ENCODE data around the gene DPEP2. TPM values are rescaled to one million over a fixed set of nuclear protein-coding genes. Genes with fewer than 3 reads are reported as not detected.
A peak's percentile ranks its signal among the peaks of the same experiment; 100 is the strongest.
"Not testable (repeated sequence)": the region's sequence is repeated elsewhere in the genome, so short reads cannot be mapped to it uniquely, and the experiment has no call there.

Gene DPEP2
- total RNA-seq, 1 donor, result under 0.01 TPM

DNA sequence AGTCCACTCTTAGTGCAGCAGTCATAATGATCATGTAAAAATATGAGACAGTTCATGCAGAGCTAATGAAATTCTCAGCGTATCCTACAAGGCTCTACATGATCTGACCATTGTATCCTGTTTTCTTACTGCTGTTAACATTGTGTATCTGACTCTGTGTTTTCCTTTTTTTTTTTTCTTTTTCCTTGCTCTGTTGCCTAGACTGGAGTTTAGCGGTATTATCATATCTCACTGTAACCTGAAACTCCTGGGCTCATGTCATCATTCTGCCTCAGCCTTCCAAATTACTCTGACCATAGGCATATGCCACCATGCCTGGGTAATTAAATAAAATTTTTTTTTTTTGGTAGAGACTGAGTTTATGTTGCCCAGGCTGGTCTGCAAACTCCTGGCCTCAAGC lies 35.9 kb upstream of the DPEP2 start:
- DNase-seq (ENCODE audit: low read depth), result no peak
- no peak overlapping the region for H3K4me3 ChIP-seq (ENCODE audit: low read depth, low read length)
- TF ChIP-seq, protein P1, sequence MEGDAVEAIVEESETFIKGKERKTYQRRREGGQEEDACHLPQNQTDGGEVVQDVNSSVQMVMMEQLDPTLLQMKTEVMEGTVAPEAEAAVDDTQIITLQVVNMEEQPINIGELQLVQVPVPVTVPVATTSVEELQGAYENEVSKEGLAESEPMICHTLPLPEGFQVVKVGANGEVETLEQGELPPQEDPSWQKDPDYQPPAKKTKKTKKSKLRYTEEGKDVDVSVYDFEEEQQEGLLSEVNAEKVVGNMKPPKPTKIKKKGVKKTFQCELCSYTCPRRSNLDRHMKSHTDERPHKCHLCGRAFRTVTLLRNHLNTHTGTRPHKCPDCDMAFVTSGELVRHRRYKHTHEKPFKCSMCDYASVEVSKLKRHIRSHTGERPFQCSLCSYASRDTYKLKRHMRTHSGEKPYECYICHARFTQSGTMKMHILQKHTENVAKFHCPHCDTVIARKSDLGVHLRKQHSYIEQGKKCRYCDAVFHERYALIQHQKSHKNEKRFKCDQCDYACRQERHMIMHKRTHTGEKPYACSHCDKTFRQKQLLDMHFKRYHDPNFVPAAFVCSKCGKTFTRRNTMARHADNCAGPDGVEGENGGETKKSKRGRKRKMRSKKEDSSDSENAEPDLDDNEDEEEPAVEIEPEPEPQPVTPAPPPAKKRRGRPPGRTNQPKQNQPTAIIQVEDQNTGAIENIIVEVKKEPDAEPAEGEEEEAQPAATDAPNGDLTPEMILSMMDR (IDR thresholded peaks at IDR 0.05; ENCODE audit: insufficient read depth, low read depth, low read length), result no peak

DNA sequence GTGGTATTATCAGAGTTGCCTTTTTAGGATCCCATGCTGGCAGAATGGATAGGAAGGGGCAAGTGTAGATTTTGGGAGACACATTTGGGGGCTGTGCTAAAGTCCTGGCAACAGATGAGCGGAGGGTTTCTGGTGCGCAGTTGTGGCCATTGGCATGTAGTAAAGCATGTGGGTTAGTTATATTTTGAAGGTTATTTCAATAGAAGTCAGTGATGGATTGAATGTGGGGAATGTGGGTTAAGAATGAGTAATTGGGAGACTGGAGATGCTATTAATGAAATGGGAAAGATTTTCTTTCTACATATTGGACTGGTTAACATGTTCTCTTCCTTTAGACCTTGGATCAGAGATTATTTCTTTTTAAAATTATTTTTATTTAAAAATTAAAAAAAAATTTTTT lies 33.8 kb upstream of the DPEP2 start:
- H3K4me3 ChIP-seq (ENCODE audit: low read depth, low read length), result no peak overlapping the region
- TF ChIP-seq, protein P1 (IDR thresholded peaks at IDR 0.05; ENCODE audit: insufficient read depth, low read depth, low read length), result no peak
- no peak for DNase-seq (ENCODE audit: low read depth)

DNA sequence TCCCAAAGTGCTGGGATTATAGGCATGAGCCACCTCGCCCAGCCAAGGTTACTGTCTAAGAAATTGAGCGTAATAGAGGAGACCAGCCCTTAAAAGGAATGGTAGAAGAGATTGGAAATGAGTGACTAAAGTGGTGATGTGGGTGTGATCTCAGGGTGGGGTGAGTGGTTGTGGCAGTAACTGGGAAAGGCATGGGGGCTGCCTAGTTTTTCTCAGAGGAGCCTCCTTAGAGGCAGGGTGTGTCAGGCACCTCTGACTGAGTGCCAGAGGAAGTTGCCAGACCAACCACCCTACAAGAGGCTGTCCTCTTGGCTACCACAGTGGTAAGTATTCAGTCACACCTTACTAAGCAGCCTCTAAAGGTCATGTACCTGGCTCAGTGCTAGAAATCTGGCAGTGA lies 32.7 kb upstream of the DPEP2 start:
- TF ChIP-seq, protein P1 (IDR thresholded peaks at IDR 0.05; ENCODE audit: insufficient read depth, low read depth, low read length), result no peak
- H3K4me3 ChIP-seq (ENCODE audit: low read depth, low read length), result no peak overlapping the region
- DNase-seq (ENCODE audit: low read depth), result no peak

DNA sequence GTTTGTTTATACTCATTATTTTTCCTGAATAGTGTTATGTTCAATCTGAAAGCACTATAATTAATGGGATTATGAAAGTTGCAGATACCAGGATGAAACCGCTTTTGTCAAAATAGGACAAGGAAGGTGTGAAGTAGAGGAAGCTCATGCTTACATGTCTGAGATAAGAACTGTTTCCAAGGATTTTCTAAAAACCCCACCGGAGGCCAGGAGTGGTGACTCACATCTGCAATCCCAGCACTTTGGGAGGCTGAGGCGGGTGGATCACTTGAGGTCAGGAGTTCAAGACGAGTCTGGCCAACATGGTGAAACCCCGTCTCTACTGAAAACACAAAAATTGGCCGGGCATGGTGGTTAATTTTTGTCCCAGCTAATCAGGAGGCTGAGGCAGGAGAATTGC lies 30.8 kb upstream of the DPEP2 start:
- H3K4me3 ChIP-seq (ENCODE audit: low read depth, low read length), result not testable (repeated sequence)
- DNase-seq (ENCODE audit: low read depth), result peak; percentile 86

DNA sequence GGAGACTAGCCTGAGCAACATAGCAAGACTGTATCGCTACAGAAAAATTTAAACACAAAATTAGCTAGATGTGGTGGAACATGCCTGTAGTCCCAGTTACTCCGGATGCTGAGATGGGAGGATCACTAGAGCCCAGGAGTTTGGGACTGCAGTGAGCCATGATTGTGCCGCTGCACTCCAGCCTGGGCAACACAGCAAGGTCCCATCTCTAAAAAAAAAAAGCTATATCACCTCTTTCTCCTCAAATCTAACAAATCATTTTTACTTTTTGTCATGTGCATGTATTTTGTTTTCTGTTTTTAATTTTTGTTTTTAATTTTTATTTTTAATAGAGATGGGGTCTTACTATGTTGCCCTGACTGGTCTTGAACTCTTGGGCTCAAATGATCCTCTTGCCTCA lies 29.7 kb upstream of the DPEP2 start:
- DNase-seq (ENCODE audit: low read depth), result no peak
- TF ChIP-seq, protein P1 (IDR thresholded peaks at IDR 0.05; ENCODE audit: insufficient read depth, low read depth, low read length), result no peak
- no peak overlapping the region for H3K4me3 ChIP-seq (ENCODE audit: low read depth, low read length)

DNA sequence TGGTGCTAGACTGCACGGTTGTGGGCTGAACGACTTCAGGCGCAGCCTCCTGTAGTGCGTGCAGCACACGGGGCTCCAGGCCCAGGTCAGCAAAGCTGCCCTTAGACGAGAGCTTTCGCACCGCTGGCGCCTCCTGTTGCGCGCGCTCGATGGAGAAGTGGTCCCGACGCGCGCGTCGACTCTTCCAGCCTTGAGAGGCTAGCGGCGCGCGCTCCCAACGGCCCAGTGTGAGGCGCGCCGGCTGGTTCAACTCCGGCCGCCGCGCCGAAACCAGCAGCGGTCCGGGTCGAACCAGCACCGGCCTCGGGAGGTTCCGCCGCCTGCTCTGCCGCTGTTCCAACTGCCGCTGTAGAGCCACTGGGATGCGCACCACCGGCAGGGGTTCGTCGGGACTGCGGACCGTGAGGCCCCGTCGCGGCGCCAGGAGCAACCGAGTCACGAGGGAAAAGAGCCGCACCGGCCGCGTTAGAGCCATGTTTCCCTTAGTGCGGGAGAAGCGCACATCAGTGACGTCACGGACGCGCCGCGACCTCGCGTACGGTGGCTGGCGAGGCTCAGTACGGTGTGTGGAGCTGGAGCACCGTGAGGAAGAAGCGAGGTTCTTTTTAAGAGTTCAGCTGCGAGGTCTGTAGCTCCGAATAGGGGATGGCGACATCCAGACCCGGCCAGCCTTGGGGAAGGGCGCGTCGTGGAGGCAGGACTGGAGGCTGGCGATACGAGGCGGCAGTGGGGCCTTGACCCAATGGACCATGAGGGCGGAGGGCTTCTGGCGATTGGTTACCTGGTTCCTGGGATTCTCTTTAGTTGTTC lies 23.6 kb upstream of the DPEP2 start, which contains the start of the genes DDX28 and DUS2:
Gene DDX28 (minus strand): TSS at position 505 of the 810 bp plus-strand sequence. CDS start 30 bp downstream, at position 475.
Gene DUS2 (plus strand): TSS at position 557 of the 810 bp plus-strand sequence. CDS start 14,740 bp downstream, outside the sequence.
- TF ChIP-seq, protein P1 (IDR thresholded peaks at IDR 0.05; ENCODE audit: insufficient read depth, low read depth, low read length), result no peak
- peak within 1 kb of the TSS; percentile 90 for H3K4me3 ChIP-seq (ENCODE audit: low read depth, low read length)
- peak; percentile 94 for DNase-seq (ENCODE audit: low read depth)

DNA sequence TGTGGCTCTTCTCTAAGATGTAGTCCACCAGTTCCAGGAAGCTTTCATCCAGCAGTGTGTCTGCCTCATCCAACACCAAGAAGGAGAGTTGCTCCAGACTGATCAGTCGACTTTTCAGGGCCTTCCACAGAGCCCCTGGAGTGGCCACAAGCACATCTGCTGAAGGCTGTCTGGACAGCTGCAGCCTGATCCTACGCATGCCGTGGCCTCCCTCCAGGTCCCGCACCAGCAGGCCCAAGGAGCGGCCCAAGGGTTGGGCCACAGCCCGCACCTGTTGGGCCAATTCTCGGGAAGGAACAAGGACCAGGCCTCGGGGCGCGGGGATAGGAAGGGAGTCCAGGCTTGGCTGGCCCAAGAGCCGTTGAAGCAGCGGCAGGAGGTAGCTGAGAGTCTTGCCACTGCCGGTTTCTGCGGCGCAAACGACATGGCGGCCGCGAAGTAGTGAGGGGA lies 23.0 kb upstream of the DPEP2 start:
- TF ChIP-seq, protein P1 (IDR thresholded peaks at IDR 0.05; ENCODE audit: insufficient read depth, low read depth, low read length), result no peak
- no peak for DNase-seq (ENCODE audit: low read depth)
- peak overlapping the region; percentile 90 for H3K4me3 ChIP-seq (ENCODE audit: low read depth, low read length)
